ENCODE results near the gene HINFP.

HINFP gene

GRCh38 chr11:119152043-119152442, 30.7 kb downstream of the HINFP start:
- no peak for DNase-seq (ENCODE audit: low read depth)
- TF ChIP-seq, protein P1, sequence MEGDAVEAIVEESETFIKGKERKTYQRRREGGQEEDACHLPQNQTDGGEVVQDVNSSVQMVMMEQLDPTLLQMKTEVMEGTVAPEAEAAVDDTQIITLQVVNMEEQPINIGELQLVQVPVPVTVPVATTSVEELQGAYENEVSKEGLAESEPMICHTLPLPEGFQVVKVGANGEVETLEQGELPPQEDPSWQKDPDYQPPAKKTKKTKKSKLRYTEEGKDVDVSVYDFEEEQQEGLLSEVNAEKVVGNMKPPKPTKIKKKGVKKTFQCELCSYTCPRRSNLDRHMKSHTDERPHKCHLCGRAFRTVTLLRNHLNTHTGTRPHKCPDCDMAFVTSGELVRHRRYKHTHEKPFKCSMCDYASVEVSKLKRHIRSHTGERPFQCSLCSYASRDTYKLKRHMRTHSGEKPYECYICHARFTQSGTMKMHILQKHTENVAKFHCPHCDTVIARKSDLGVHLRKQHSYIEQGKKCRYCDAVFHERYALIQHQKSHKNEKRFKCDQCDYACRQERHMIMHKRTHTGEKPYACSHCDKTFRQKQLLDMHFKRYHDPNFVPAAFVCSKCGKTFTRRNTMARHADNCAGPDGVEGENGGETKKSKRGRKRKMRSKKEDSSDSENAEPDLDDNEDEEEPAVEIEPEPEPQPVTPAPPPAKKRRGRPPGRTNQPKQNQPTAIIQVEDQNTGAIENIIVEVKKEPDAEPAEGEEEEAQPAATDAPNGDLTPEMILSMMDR (conservative IDR thresholded peaks at IDR 0.05; ENCODE audit: low read depth, low read length) = no peak
- H3K4me3 ChIP-seq (ENCODE audit: low read length) = no peak overlapping the region

DNA sequence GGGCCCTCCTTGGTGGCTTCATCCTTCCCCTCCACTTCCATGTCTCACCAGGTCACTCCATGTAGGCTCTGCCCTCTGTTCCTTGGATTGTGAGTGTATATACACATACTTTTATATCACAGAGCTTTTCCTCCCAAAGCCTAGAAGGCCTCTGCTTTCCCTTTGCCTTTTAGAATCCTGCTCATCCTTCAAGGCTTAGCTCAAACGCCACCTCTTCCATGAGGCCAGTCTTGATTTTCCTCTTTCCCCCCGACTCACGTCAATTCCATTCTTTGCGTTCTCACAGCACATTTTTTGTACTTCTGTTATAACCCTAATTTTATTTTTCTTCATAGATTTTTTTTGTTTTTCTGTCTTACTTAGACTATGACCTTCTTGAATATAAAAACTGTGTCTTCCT, 31.2 kb downstream of the HINFP start:
- no peak overlapping the region for H3K4me3 ChIP-seq (ENCODE audit: low read length)
- TF ChIP-seq, protein P1 (conservative IDR thresholded peaks at IDR 0.05; ENCODE audit: low read depth, low read length) = no peak

DNA sequence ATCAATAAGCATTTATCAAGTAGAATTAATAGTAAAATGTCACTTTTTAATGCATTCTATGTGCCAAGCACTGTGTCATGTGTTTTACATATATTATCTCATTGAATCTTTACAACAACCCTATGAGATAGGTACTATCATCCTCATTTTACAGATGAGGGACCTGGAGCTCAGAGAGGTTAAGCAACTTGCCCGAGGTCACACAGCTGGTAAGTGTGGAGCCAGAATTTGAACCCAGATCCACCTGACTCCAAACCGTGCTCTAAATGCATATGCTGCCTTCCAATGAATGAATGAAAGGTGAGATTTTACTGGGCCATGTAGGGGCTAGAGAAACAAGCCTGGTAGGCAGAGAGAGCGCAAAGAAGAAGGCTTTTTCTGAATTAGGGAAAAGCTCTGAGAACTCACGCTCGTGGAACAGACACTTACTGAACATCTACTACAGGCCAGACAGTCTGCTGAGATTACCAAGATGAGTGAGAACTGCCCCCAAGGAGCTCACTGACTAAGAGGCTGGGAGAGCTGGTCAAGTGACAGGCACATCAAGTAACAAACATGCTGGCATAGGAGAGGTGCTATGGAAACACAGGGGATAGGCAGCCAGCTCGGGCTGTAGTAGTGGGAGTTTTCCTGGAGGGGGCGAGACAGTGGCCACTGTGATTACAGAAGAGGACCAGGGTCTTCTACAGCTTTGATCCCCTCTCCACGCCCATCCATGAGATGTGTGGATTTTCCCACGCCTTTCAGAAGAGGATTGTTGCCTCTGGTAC, 31.9 kb downstream of the HINFP start:
- DNase-seq (ENCODE audit: low read depth) = no peak
- TF ChIP-seq, protein P1 (conservative IDR thresholded peaks at IDR 0.05; ENCODE audit: low read depth, low read length) = no peak
- H3K4me3 ChIP-seq (ENCODE audit: low read length) = no peak overlapping the region

More for the DNA sequence above, 31.2 kb downstream of the HINFP start:
- no peak for DNase-seq (ENCODE audit: low read depth)

GRCh38 chr11:119154178-119154577, 32.8 kb downstream of the HINFP start:
- no peak overlapping the region for H3K4me3 ChIP-seq (ENCODE audit: low read length)
- no peak for DNase-seq (ENCODE audit: low read depth)
- TF ChIP-seq, protein P1 (conservative IDR thresholded peaks at IDR 0.05; ENCODE audit: low read depth, low read length) = no peak

- H3K4me3 ChIP-seq (ENCODE audit: low read length) = no peak overlapping the region
- TF ChIP-seq, protein P1 (conservative IDR thresholded peaks at IDR 0.05; ENCODE audit: low read depth, low read length) = peak; percentile 32
- no peak for DNase-seq (ENCODE audit: low read depth)
These were observed 34.5 kb downstream of the HINFP start for GRCh38 chr11:119155733-119156492.

- no peak overlapping the region for H3K4me3 ChIP-seq (ENCODE audit: low read length)
- TF ChIP-seq, protein P1 (conservative IDR thresholded peaks at IDR 0.05; ENCODE audit: low read depth, low read length) = no peak
- no peak for DNase-seq (ENCODE audit: low read depth)
These were observed 35.1 kb downstream of the HINFP start for GRCh38 chr11:119156496-119156895.

Data from retinal pigment epithelial cell (primary cell).